GM10266 (cell line): ENCODE data around the gene ZMYND8.

ENCODE experiments used
- DNase-seq: peaks from one replicate; pipeline ENCODE4 v3.0.0; 2012; ENCODE audit errors: extremely low spot score
- TF ChIP-seq, protein P1 (sequence below): IDR thresholded peaks from 2 replicates; pipeline ENCODE4 v1.5.1; 2012; ENCODE audit warnings: mild to moderate bottlenecking, low read depth; ENCODE audit not compliant: control insufficient read depth, insufficient read depth; ENCODE audit errors: missing control alignments

ZMYND8 gene

DNA sequence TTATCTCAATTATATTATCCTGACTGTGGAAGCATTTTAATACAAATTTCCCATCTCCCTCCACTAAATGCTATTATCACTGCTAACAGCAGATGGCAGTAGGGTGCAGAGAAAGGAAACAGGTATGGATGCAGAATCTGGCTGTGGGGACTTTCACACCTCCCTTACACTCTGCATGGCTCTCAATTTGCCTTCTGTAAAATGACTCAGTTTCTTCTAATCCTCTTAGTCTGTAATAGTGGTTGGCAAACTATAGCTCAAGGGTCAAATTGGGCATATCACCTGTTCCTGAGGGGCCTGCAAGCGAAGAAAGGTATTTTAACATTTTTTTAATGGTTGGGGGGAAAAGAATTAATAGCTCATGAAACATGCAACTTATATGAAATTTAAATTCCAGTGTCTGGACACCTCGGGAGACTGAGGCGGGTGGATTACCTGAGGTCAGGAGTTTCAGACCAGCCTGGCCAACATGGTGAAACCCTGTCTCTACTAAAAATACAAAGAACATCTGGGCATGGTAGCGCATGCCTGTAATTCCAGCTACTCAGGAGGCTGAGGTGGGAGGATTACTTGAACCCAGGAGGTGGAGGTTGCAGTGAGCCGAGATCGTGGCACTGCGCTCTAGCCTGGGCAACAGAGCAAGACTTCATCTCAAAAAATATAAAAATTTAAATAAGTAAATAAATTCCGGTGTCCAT is 83.5 kb downstream of the ZMYND8 start:
- TF ChIP-seq, protein P1, sequence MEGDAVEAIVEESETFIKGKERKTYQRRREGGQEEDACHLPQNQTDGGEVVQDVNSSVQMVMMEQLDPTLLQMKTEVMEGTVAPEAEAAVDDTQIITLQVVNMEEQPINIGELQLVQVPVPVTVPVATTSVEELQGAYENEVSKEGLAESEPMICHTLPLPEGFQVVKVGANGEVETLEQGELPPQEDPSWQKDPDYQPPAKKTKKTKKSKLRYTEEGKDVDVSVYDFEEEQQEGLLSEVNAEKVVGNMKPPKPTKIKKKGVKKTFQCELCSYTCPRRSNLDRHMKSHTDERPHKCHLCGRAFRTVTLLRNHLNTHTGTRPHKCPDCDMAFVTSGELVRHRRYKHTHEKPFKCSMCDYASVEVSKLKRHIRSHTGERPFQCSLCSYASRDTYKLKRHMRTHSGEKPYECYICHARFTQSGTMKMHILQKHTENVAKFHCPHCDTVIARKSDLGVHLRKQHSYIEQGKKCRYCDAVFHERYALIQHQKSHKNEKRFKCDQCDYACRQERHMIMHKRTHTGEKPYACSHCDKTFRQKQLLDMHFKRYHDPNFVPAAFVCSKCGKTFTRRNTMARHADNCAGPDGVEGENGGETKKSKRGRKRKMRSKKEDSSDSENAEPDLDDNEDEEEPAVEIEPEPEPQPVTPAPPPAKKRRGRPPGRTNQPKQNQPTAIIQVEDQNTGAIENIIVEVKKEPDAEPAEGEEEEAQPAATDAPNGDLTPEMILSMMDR, result peak; percentile 87
- peak; percentile 51 for DNase-seq

DNA sequence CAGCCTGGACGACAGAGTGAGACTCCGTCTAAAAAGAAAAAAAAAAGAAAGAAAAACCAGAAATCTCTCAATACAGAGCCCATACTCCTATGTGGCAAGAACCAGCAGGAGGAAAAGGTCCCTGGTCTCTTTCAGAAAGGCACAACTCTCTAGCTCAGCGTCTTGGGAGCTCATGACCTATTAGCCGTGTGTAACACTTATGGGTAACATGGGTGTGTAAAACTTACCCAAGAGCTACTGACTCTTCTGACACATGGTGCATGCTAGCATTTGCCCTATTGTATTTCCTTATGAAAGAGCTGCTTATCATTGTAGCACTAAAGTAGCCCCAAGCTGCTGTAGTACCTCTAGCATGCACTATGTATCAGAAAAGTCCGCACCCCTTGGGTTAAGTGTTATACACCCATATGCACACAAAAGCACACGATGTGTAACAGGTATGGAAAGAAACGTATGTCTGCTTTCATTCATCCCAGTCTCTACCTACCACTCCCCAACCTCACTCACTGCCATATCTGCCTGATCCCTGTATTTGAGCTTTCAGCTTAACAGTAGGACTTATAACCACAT is 85.4 kb downstream of the ZMYND8 start:
- TF ChIP-seq, protein P1, result no peak
- DNase-seq, result no peak

DNA sequence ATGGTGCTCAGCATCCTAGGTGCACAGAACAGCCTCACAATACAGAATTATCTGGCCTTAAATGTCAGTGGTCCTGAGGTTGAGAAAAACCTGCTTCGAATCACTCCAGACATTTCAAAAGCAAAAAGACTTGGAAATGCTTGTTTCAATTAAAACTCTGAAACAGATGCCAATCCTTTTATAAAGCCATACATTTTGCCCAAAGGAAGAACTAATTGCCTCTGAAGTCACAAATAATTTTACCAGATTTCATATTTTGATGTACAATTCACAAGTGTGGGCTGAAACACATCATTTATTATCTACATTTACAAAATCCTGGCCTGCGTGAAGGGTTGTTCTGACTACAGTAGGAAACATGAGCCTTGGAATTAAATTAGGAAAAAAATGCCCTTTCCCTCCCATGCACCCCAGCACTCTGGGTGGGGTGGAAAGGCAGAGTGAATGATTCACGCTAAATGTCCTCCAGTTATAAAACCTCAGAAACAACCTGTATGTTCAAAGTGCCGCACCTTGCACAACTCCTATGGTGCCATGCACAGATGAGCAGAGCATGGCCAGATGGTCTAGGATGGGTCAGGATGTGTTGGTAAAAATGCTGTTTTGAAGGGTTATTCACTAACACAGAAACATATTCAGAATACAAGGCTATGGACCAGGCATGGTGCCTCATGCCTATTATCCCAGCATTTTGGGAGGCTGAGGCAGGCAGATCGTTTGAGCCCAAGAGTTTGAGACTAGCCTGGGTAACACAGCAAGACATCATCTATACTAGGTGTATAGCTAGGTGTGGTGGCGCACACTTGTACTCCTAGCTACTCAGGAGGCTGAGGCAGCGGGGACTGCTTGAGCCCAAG is 87.0 kb downstream of the ZMYND8 start:
- DNase-seq, result no peak
- TF ChIP-seq, protein P1, result no peak

DNA sequence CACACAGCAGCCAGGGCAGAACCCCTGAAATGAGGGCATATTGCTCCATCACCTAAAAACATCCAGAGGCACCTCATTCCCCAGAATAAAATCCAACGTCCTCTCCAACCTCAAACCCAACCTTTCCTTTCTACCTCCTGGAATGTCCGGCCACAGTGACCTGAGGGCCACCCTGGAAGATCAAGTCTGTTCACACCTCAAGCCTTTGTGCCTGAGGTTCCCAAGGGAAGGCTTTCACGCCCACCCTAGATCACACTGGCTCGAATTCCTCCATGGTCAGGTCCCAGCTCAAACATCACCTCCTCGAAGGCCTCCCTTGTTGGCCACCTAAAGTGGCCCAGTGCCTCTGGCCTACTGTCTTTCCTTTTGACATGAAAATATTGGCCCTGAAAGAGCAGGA is 88.9 kb downstream of the ZMYND8 start:
- TF ChIP-seq, protein P1, result no peak
- DNase-seq, result no peak

DNA sequence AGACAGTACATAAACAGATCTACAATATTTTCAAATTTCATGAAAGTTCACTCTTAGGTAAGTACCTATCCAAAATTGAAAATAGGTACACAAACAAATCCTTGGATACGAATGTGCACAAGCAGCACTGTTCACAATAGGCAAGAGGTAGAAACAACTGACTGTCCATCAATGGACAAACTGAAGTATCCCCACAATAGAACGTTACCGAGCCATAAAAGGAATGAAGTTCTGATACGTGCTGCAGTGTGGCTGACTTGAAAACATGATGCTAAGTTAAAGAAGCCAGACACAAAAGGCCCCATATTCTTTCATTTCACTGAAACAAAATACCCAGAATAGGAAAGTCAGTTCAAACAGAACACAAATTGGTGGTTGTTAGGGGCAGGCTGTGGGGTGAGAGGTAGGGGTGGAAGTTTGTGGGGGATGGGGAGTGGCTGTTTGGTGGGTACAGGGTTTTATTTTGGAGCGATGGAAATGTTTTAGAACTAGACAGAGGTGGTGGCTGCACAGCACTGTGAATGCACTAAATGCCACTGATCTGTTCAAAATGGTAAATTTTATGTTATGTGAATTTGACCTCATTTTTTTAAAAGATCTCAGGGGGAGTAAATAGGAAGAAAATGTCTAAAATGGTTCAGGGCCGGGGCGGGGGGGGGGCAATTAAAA is 89.5 kb downstream of the ZMYND8 start:
- no peak for DNase-seq
- TF ChIP-seq, protein P1, result no peak

DNA sequence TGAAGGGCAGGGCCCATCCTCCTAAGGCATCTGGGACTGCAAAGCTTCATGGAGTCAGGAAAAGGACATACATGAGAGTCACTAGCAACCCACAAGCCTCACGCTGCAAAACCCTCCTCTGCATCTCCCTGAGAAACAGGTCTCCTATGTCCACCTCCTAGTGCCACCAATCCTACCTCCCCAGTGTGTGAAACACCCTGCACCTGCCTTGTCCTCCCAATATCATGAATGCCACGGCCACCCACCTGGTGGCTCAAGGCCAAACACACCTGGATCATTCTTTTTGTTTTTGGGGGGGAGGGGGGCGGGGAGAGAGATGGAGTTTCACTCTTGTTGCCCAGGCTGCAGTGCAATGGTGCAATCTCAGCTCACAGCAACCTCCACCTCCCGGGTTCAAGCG is 90.5 kb downstream of the ZMYND8 start:
- no peak for DNase-seq
- TF ChIP-seq, protein P1, result no peak
